CD8-positive, alpha-beta memory T cell (primary cell): ENCODE measurements around the gene SLC2A10. TPM values are rescaled to one million over a fixed set of nuclear protein-coding genes. Genes with fewer than 3 reads are reported as not detected.

Experiments used
- CTCF ChIA-PET: fragments of 350-600 bp; sonication (Branson Sonifier 250); formaldehyde crosslinking; loops from one replicate; lab custom pipeline; 2021; ENCODE audit warnings: antibody characterized with exemption; lab: Charles Lee
- POLR2A ChIA-PET: fragments of 350-600 bp; sonication (Branson Sonifier 250); formaldehyde crosslinking; loops from one replicate; lab custom pipeline; 2021; ENCODE audit warnings: antibody characterized with exemption; lab: Charles Lee
- DNase-seq, 5 donors: peaks; one replicate each; pipeline versions ENCODE4 v3.0.0 to v3.0.0-alpha.2; 2020 to 2022; ENCODE audit warnings: mixed read lengths in 1 of 5
- H3K27ac ChIP-seq: one replicate; pipeline ENCODE4 v1.7.0; 2013; ENCODE audit warnings: low read depth, mild to moderate bottlenecking, low read length, moderate library complexity
- H3K27me3 ChIP-seq: 2 replicates; pipeline ENCODE4 v1.7.0; 2013; ENCODE audit warnings: low read length, mild to moderate bottlenecking; ENCODE audit not compliant: insufficient read depth, poor library complexity, severe bottlenecking
- H3K36me3 ChIP-seq: 2 replicates; pipeline ENCODE4 v1.7.0; 2013; ENCODE audit warnings: mild to moderate bottlenecking, low read length, moderate library complexity; ENCODE audit not compliant: insufficient read depth
- H3K4me1 ChIP-seq: 2 replicates; pipeline ENCODE4 v1.7.0; 2013; ENCODE audit warnings: mild to moderate bottlenecking, low read length, moderate library complexity; ENCODE audit not compliant: insufficient read depth
- H3K4me3 ChIP-seq: 2 replicates; pipeline ENCODE4 v1.7.0; 2013; ENCODE audit warnings: mild to moderate bottlenecking, low read length
- H3K9me3 ChIP-seq: 2 replicates; pipeline ENCODE4 v1.7.0; 2013; ENCODE audit warnings: mild to moderate bottlenecking, low read length
- H3K27ac Mint-ChIP-seq, 8 donors: one replicate each; pipeline ENCODE4 v1.8.0; 2020 to 2021; ENCODE audit warnings: mixed read lengths in 8 of 8, mild to moderate bottlenecking in 6 of 8, inconsistent platforms in 3 of 8, moderate library complexity in 3 of 8
- H3K27me3 Mint-ChIP-seq, 2 donors: one replicate each; pipeline ENCODE4 v1.8.0; 2020 to 2021; ENCODE audit warnings: mixed read lengths in 2 of 2, mild to moderate bottlenecking in 1 of 2, moderate library complexity in 1 of 2
- H3K36me3 Mint-ChIP-seq, 3 donors: one replicate each; pipeline ENCODE4 v1.8.0; 2020 to 2021; ENCODE audit warnings: mixed read lengths in 3 of 3, inconsistent platforms in 1 of 3, mild to moderate bottlenecking in 1 of 3
- H3K4me1 Mint-ChIP-seq, 3 donors: one replicate each; pipeline ENCODE4 v1.8.0; 2020 to 2021; ENCODE audit warnings: mixed read lengths in 3 of 3, inconsistent platforms in 1 of 3, mild to moderate bottlenecking in 1 of 3
- H3K4me3 Mint-ChIP-seq, 7 donors: one replicate each; pipeline ENCODE4 v1.8.0; 2020 to 2021; ENCODE audit warnings: mixed read lengths in 7 of 7, mild to moderate bottlenecking in 6 of 7, moderate library complexity in 4 of 7, inconsistent platforms in 2 of 7
- H3K9me3 Mint-ChIP-seq, 5 donors: one replicate each; pipeline ENCODE4 v1.8.0; 2020 to 2022; ENCODE audit warnings: mixed read lengths in 5 of 5, mild to moderate bottlenecking in 3 of 5, moderate library complexity in 2 of 5, inconsistent platforms in 1 of 5
- polyA plus RNA-seq: library from polyadenylated mRNA; unstranded; fragments of 300-500 nt; fragmentation: Illumina TruSeq; gene quantifications from one replicate; pipeline ENCODE4 v1.2.3, GENCODE V29; 2021
- total RNA-seq, 2 experiments: library from RNA; stranded (reverse); gene quantifications; one replicate each; pipeline ENCODE4 v1.2.3, GENCODE V29; 2021

Gene SLC2A10
- total and polyA plus RNA-seq, 3 experiments from 2014 or later, result 0.05 TPM; not detected in 2

DNA sequence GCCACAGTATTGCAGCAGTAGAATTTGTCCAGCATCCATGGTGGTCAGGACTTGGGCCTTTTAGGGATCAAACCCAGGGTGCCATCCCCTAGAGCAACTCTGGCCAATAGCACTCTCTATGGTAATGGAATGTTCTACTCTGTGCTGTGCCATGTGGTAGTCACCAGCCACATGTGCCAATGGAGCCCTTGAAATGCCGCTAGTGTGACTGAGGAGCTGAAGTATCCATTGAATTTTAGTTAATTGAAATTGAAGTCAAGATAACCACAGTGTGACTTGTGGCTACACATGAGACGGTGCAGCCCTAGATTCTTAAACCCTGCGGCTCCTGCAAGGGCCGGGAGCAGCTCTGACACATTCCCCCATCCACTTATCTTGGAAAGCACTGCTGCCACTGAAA lies 54.6 kb downstream of the SLC2A10 start:
- no peak overlapping the region for H3K4me3 Mint-ChIP-seq
- no peak overlapping the region for H3K27ac ChIP-seq
- H3K4me1 Mint-ChIP-seq, result no peaks in the 10 kb centered on the region
- ChIA-PET CTCF (no interaction called here), POLR2A (no interaction called here)
- H3K27me3 ChIP-seq, result peaks cover 4% of the 10 kb centered on the region
- no peak overlapping the region for H3K27ac Mint-ChIP-seq
- H3K4me3 ChIP-seq, result no peak overlapping the region
- peaks cover 14 to 40% of the 10 kb centered on the region in 2 donors for H3K27me3 Mint-ChIP-seq
- no peaks in the 10 kb centered on the region for H3K36me3 ChIP-seq
- DNase-seq, result no peak
- no peaks in the 10 kb centered on the region for H3K36me3 Mint-ChIP-seq
- H3K4me1 ChIP-seq, result no peaks in the 10 kb centered on the region
- no peaks in the 10 kb centered on the region for H3K9me3 ChIP-seq
- H3K9me3 Mint-ChIP-seq, result no peaks in the 10 kb centered on the region

DNA sequence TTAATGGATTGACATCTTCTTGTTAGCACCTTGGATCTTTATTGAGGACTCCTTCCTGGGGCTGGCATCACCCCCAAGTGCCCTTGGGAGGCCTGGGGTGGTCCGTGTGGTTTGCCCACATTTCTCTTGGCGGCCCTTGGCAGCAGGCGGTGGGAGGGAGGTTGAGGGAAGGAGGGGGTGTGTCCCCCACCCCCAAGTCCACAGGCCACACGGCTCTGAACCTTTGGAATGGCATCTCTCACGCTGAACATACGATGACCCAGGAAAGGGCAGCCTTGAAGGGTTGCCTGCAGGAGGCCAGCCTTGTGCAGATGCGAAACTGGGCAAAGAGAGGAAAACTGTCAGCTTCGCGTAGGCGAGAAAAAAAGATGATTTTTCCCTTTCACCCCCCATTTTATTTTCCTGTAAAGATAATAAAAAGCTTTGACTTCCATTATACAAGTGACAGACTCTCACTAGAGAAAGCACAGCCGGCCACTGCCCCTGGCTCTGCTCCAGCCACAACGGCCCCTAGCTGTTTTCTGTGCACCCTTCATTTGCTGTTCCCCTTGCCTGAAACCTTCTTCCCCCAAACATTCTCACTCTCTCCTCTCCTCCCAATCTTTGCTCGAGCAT lies 56.2 kb downstream of the SLC2A10 start:
- Mint-ChIP-seq H3K9me3 (no peaks in the 10 kb centered on the region), H3K4me3 (no peak overlapping the region), H3K27me3 (peaks cover 13 to 39% of the 10 kb centered on the region in 2 donors), H3K4me1 (no peaks in the 10 kb centered on the region), H3K27ac (peak overlapping the region in 1 of 8 donors; percentile 26), H3K36me3 (no peaks in the 10 kb centered on the region)
- ChIA-PET POLR2A (no interaction called here), CTCF (no interaction called here)
- Histone ChIP-seq H3K4me3 (no peak overlapping the region), H3K4me1 (no peaks in the 10 kb centered on the region), H3K36me3 (no peaks in the 10 kb centered on the region), H3K27ac (no peak overlapping the region), H3K27me3 (peaks cover 4% of the 10 kb centered on the region), H3K9me3 (no peaks in the 10 kb centered on the region)
- no peak for DNase-seq

DNA sequence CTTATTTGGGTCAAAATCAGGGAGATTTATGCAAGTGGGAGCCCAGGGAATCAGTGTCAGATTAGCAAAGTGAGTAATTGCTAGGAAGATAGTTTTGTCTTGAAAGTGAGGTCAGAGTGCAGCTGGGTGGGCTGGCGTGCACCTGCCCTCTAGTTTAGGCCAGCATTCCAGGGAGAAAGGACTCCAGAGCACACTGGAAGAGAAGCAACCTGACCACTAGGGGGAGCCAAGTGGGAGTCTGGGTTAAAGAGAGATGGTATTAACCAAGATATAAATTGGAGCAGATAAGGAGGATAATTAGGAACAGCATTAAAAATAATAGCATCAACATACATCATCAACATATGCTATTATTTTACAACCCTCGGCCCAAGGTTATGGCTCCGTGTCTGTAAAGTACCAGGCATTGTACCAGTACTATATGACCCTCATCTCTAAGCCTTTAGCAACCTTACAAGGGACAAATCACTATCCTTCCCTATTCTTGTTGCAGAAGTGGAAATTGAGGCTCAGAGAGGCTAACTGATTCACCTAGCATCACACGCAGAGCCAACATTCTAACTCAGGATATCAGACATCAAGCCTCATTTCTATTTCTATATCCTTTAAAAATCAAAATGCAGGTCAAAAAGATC lies 57.8 kb downstream of the SLC2A10 start:
- Histone ChIP-seq H3K9me3 (no peaks in the 10 kb centered on the region), H3K36me3 (no peaks in the 10 kb centered on the region), H3K4me3 (no peak overlapping the region), H3K4me1 (no peaks in the 10 kb centered on the region), H3K27ac (no peak overlapping the region), H3K27me3 (peaks cover 4% of the 10 kb centered on the region)
- H3K27ac Mint-ChIP-seq, result no peak overlapping the region
- H3K36me3 Mint-ChIP-seq, result no peaks in the 10 kb centered on the region
- H3K4me1 Mint-ChIP-seq, result no peaks in the 10 kb centered on the region
- peaks cover 13 to 33% of the 10 kb centered on the region in 2 donors for H3K27me3 Mint-ChIP-seq
- ChIA-PET POLR2A (no interaction called here), CTCF (no interaction called here)
- no peak for DNase-seq
- no peak overlapping the region for H3K4me3 Mint-ChIP-seq
- H3K9me3 Mint-ChIP-seq, result no peaks in the 10 kb centered on the region

DNA sequence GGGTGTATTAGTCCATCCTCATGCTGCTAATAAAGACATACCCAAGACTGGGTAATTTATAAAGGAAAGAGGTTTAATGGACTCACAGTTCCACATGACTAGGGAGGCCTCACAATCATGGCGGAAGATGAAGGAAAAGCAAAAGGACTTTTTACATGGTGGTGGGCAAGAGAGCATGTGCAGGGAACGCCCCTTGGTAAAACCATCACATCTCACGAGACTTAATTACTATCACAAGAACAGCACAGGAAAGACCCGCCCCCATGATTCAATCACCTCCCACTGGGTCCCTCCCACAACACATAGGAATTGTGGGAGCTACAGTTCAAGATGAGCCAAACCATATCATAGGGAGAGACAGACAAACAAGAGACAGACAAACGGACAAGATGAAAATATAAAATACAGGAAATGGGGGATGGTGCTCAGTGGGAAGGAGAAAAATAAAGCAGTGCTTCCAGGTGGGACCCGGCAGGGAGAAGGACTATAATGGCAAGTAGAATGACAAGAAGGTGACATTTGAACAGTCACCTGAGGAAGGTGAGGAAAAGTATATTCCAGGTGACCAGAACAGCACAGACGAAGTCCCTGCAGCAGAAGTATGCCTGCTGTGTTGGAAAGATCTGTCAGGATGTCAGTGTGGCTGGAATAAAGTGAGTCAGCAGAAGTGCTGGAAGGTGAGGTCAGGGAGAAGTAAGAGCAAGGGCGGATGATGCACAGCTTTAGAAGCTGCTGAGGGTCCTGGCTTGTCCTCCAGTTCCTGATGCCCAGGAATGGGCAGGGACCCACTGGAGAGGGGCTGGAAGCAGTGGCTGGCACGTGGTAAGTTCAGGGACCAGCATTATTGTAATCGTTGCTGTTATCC lies 61.1 kb downstream of the SLC2A10 start:
- POLR2A ChIA-PET, result no interaction called here
- DNase-seq, result no peak

DNA sequence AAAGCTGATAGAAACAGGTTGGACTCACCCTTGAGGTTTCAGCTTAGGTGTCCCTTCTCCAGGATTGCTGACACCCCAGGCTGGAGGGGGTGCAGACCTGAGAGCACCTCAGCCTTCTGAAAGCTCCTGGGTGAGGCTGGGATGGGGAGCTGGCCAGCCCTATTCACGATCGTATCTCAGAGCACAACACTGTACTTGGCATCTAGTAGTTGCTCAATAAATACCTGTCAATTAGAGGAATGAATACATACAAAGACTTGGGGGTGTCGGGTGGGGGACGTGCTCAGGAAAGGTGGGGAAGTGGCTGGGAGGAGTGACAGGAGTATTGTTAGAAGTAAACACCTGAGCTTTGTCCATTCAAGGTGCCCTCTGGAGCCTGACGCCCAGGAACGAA lies 61.7 kb downstream of the SLC2A10 start:
- POLR2A ChIA-PET, result no interaction called here
- Histone ChIP-seq H3K9me3 (no peaks in the 10 kb centered on the region), H3K4me1 (no peaks in the 10 kb centered on the region), H3K4me3 (no peak overlapping the region), H3K36me3 (no peaks in the 10 kb centered on the region), H3K27ac (no peak overlapping the region), H3K27me3 (peaks cover 3% of the 10 kb centered on the region)
- Mint-ChIP-seq H3K4me3 (no peak overlapping the region), H3K27me3 (peaks cover 10 to 52% of the 10 kb centered on the region in 2 donors), H3K9me3 (no peaks in the 10 kb centered on the region), H3K27ac (no peak overlapping the region), H3K4me1 (no peaks in the 10 kb centered on the region), H3K36me3 (no peaks in the 10 kb centered on the region)
- CTCF ChIA-PET, result no interaction called here
- DNase-seq, result no peak

More for the DNA sequence above, 61.1 kb downstream of the SLC2A10 start:
- Mint-ChIP-seq H3K27me3 (peaks cover 13 to 49% of the 10 kb centered on the region in 2 donors), H3K4me1 (no peaks in the 10 kb centered on the region), H3K9me3 (no peaks in the 10 kb centered on the region), H3K27ac (no peak overlapping the region), H3K36me3 (no peaks in the 10 kb centered on the region), H3K4me3 (no peak overlapping the region)
- Histone ChIP-seq H3K4me3 (no peak overlapping the region), H3K27me3 (no peaks in the 10 kb centered on the region), H3K4me1 (no peaks in the 10 kb centered on the region), H3K27ac (no peak overlapping the region), H3K36me3 (no peaks in the 10 kb centered on the region), H3K9me3 (no peaks in the 10 kb centered on the region)
- CTCF ChIA-PET, result no interaction called here

DNA sequence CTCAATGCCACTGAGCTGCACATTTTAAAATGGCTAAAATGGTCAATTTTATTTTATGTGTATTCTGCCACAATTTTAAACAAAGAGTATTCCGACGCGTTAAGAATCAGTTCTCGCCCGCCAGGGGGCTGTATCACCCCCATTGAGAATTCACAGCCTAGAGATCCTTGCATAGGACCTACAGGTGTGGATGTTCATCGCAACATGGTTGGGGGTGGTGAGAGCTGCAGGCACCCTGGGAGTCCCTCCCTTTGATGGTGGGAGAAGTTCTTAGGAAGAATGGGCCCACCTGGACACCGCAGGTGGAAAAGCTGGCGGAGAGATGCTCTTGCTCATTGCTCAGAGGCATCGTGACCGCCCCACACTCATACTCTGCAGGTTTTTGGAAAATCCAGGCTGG lies 63.5 kb downstream of the SLC2A10 start:
- H3K4me1 ChIP-seq, result no peaks in the 10 kb centered on the region
- no peak overlapping the region for H3K27ac Mint-ChIP-seq
- no peaks in the 10 kb centered on the region for H3K4me1 Mint-ChIP-seq
- ChIA-PET POLR2A (no interaction called here), CTCF (no interaction called here)
- no peak overlapping the region for H3K4me3 ChIP-seq
- no peaks in the 10 kb centered on the region for H3K36me3 ChIP-seq
- H3K27me3 ChIP-seq, result peaks cover 4% of the 10 kb centered on the region
- no peaks in the 10 kb centered on the region for H3K36me3 Mint-ChIP-seq
- no peaks in the 10 kb centered on the region for H3K9me3 Mint-ChIP-seq
- peaks cover 12 to 53% of the 10 kb centered on the region in 2 donors for H3K27me3 Mint-ChIP-seq
- no peak for DNase-seq
- H3K9me3 ChIP-seq, result no peaks in the 10 kb centered on the region
- H3K27ac ChIP-seq, result no peak overlapping the region
- no peak overlapping the region for H3K4me3 Mint-ChIP-seq

DNA sequence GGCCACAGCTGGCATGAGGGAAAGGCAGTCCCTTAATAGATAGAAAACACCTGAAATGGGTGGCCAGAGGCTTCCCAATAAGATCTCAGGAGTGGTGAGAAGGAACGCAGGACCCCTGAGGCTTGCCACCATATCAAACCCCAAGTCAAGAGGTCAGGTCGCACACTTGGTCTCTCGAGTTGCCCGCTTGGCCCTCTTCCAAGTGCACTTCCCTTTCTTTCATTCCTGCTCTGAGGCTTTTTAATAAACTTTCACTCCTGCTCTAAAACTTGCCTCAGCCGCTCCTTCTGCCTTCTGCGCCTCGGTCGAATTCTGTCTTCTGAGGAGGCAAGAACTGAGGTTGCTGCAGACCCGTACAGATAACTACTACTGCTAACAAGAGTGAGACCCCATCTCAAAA lies 64.2 kb downstream of the SLC2A10 start:
- H3K27me3 ChIP-seq, result peaks cover 4% of the 10 kb centered on the region
- DNase-seq, result no peak
- H3K4me3 ChIP-seq, result no peak overlapping the region
- Mint-ChIP-seq H3K27me3 (peaks cover 13 to 49% of the 10 kb centered on the region in 2 donors), H3K4me1 (no peaks in the 10 kb centered on the region), H3K9me3 (no peaks in the 10 kb centered on the region), H3K36me3 (no peaks in the 10 kb centered on the region), H3K4me3 (no peak overlapping the region), H3K27ac (no peak overlapping the region)
- H3K4me1 ChIP-seq, result no peaks in the 10 kb centered on the region
- ChIA-PET CTCF (no interaction called here), POLR2A (no interaction called here)
- H3K27ac ChIP-seq, result no peak overlapping the region
- no peaks in the 10 kb centered on the region for H3K36me3 ChIP-seq
- no peaks in the 10 kb centered on the region for H3K9me3 ChIP-seq

DNA sequence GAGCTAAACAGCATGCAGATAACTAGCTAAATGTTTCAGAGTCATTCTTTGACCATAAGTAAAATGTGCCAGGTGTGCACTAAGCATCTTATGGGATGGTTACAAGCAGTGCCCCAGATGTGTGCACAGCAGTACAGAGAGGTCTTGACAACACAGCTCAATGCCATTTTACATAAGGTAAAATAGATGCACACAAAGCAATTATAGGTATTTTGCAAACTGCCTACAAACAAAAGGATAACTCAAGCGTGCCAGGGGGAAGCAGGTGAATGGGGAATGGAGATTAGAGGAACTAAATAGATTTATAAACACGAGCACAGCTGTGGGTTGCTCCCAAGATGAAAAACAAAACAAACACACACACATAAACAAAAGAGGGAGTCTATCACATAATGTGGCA lies 64.8 kb downstream of the SLC2A10 start:
- ChIA-PET CTCF (no interaction called here), POLR2A (no interaction called here)
- Histone ChIP-seq H3K9me3 (no peaks in the 10 kb centered on the region), H3K27me3 (peaks cover 4% of the 10 kb centered on the region), H3K27ac (no peak overlapping the region), H3K4me1 (no peaks in the 10 kb centered on the region), H3K36me3 (no peaks in the 10 kb centered on the region), H3K4me3 (no peak overlapping the region)
- H3K4me1 Mint-ChIP-seq, result no peaks in the 10 kb centered on the region
- H3K9me3 Mint-ChIP-seq, result peaks cover 0 to 3% (median 0%) of the 10 kb centered on the region in 5 donors
- peaks cover 13 to 46% of the 10 kb centered on the region in 2 donors for H3K27me3 Mint-ChIP-seq
- no peaks in the 10 kb centered on the region for H3K36me3 Mint-ChIP-seq
- no peak overlapping the region for H3K27ac Mint-ChIP-seq
- H3K4me3 Mint-ChIP-seq, result no peak overlapping the region
- no peak for DNase-seq
